ENCODE measurements around the gene GPR68.

DNA sequence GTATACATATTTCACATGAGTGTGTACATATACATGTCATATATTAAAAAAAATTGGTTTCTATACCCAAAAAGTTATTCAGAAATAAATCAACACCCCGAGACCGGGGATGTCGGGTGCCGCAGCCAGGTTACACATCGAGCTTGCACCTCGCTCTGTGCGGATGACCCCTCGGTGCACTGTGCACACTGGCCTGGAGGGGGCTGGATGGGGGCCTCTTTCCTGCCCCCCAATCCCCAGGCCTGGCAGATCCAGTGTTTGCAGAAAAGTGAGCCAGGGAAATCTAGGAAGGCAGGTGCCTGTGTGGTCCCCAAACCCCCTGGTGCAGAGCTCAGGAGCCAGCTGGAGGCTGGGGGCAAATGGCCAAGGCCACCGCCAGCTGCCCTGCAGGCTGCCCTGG, 27.1 kb upstream of the GPR68 start:
- TF ChIP-seq EZH2phosphoT487 (IDR thresholded peaks at IDR 0.05; ENCODE audit: borderline replicate concordance, low read length) = no peak
- TF ChIP-seq, protein P1, sequence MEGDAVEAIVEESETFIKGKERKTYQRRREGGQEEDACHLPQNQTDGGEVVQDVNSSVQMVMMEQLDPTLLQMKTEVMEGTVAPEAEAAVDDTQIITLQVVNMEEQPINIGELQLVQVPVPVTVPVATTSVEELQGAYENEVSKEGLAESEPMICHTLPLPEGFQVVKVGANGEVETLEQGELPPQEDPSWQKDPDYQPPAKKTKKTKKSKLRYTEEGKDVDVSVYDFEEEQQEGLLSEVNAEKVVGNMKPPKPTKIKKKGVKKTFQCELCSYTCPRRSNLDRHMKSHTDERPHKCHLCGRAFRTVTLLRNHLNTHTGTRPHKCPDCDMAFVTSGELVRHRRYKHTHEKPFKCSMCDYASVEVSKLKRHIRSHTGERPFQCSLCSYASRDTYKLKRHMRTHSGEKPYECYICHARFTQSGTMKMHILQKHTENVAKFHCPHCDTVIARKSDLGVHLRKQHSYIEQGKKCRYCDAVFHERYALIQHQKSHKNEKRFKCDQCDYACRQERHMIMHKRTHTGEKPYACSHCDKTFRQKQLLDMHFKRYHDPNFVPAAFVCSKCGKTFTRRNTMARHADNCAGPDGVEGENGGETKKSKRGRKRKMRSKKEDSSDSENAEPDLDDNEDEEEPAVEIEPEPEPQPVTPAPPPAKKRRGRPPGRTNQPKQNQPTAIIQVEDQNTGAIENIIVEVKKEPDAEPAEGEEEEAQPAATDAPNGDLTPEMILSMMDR (IDR thresholded peaks at IDR 0.05; ENCODE audit: low read depth, low read length, poor library complexity, severe bottlenecking) = no peak
